Measurements from ENCODE around the gene TMEM107.

TMEM107 gene

DNA sequence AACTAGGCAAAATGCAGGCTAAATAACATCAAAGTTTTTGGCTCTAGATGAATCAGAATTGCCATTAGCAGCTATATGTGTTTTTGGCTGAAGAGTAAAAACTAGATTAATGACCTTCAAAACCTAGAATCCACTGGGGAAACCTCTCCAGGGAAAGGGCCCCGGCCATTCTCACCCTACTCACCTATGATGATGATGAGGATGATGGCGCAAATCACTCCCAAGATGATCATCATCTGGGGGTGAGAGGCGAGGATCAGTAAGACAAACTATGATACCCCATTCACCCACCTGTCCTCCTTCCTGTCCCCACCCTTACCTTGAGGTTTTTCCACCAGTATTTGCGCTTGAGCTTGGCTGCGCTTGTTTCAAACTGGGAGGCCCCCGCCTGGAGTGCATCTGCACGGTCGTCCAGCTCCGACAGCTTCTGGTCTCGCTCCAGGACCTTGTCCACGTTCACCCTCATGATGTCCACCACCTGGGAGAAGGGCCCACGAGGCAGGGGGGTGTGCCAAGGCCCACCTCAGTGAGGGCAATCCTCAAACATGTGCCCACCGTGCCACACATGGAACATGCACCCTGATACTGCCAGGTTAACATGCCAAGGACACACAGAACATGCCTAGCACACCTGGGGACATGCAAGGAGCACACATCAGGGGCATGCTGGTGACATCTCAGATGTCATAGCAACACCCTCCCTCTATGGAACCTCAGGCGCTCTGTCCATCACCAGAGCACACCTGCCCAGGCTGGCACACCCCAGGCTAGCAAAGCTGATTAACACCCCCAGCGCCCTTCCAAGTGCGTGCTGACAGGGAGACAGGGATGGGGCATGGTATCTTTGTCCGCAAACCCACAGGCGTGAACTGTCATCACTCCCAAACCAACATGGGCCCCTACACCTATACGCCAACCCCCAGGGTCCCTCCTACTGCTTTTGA lies 14.6 kb downstream of the TMEM107 start:
- DNase-seq: no peak

DNA sequence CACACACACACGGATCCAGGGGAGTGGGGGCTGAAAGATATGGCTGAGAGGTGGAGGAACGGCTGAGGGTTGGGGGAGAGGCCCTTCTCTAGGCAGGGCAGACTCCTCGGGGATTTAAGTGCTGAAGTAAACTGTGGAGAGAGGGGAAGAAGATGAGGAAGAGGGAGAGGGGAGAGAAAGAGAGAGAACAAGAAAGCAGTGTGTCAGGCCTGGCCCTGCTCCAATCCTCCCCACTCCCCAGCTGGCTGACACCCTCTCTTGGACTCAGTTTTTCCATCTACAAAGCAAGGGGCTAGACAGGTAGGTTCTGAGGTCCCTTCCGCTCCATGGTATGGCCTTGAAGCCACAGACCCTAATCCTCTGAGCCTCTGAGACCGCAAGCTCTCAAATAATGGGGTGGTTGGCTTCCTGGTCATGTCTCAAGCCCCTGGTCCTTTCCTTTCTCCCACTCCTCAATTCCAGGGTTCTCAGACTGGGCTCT lies 15.4 kb downstream of the TMEM107 start:
- DNase-seq: no peak

DNA sequence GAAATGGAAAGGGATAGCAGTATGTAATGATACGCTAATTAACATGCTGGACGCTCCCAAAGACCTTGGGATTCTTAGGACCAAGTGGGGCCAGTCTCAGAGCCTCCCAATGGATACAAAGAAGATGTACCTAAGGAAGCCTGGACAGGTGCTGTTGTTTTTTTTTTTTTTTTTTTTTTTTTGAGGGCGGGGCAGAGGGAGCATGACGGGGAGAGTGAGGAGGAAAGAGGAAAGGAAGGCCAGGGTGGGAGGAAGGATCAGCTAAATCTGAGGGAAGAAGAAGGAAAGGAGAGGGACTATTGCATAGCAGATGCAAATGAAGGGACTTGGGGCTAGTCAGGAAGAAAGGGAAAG lies 16.0 kb downstream of the TMEM107 start:
- no peak for DNase-seq

DNA sequence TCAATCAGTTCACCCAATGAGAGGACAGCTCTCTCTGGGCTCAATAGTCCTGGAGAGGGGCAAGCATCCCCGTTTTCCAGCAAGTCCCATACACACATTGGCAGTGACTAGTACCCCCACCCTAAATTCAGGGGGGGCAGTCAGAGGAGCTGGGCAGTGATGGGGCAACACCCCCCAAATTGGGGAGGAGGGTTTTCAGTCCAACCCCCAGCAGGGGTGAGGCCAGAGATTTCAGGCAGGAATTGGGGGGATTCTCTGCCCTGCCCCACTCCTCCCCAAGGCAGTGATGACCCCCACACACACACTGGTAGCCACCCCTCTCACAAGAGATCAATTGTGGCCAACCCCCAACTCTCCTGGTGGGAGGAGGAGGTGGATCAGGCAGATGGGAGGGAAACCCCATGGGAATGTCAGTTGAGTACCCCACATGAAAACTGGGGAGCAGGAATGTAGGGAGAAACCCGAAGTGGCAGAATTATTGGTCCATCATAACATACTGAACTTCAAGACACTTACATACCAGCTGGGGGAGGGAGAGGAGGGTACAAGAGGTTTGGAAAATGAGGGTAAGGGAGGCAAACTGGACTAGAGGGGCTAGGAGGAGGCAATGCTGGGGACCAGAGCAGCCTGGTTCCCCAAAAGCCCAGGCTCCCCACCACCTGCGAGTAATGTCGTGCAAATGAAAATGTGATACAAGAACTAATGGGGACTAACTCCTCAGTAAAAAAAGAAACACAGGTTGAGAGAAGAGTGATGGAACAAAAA lies 16.5 kb downstream of the TMEM107 start:
- no peak for DNase-seq

DNA sequence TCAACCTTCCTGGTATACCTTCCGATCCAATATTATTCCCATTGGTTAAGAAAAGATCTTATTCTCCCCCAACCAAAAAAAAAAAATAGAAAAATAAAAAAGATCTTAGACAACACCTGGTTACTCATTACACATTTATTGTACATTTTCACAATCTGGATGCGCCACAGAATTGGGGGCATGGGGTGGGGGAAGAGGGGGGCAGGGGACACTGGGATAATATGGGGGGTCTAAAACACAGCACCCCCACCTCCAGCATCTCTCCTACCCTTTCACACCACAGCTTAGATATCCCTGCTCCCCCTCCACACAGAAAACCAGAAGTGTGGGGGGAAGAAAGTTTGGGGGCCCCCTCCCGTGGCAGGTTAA lies 17.2 kb downstream of the TMEM107 start:
- DNase-seq: no peak

DNA sequence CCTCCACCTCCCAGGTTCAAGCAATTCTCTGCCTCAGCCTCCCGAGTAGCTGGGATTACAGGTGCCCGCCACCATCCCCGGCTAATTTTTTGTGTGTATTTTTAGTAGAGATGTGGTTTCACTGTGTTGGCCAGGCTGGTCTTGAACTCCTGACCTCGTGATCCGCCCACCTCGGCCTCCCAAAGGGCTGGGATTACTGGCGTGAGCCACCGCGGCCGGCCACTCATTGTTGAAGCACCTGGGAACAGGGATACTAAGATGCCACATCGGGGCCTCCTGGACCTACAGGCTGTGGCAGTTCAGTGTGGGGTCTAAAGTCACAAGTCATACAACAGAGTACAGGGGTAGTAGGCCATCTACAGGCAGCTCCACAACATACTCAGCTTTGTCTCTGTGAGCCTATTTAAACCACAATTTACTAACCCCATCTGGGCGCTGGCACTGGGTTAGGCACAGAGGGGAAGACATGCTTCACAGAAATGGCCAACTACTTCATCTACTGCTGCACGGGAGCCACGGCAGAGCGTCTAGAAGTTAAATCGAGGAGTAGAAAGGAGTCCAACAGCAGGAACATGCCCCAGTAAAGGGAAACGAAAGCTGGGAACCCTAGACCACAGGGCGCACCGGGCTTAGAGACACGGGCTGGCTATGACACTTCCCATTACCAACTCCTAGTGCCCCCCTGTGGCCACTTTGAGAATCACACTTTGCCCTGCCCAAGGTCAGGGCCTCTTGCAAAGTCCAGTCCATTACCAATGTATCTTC lies 17.7 kb downstream of the TMEM107 start:
- DNase-seq: no peak

DNA sequence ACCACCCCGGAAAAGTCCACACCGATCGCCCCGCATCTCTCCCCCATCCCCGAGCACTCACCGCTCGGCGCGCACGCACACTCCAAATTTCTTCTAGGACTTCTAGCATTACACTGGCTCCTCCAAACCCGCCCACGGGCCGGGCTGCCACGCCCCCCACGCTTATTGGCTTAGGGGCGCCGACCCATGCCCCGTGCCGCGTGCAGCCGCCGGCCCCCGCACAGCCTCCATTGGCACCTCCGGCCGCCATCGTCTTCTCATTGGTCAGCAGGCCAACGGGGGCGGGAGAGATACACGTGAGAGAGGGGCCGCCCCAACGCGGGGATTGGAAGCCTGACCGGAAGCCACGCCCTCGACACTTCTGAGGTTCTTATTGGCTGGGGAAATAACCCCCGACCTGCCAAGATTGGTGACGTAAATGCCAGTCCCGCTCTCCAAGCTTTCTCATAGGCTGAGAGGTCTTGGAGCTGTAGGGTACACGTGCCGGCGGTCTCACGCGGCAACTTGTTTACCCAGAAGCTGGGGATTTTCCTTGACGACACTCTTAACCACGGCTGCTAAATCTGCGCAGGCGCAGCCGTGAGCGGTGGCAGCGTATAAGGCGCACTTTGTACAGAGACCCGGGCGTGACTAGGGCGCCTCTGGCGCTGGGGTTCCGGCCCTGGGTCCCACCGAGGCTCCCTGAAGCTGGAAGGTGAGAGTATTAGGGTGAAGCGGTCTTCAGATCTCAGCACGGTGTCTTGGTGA lies 19.8 kb downstream of the TMEM107 start:
- DNase-seq: peak; percentile 75

DNA sequence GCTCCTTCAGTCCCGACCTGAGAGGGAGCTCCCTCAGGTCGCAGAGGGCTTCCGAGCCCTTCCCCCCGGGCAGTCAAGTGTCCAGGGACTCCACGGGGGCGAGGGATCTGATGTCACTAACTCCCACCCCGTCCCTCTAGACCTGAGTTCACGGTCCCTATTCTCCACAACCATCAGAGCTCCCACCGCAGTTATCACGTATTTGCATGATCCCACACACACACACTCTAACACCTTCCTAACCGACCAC lies 20.3 kb downstream of the TMEM107 start:
- no peak for DNase-seq

DNA sequence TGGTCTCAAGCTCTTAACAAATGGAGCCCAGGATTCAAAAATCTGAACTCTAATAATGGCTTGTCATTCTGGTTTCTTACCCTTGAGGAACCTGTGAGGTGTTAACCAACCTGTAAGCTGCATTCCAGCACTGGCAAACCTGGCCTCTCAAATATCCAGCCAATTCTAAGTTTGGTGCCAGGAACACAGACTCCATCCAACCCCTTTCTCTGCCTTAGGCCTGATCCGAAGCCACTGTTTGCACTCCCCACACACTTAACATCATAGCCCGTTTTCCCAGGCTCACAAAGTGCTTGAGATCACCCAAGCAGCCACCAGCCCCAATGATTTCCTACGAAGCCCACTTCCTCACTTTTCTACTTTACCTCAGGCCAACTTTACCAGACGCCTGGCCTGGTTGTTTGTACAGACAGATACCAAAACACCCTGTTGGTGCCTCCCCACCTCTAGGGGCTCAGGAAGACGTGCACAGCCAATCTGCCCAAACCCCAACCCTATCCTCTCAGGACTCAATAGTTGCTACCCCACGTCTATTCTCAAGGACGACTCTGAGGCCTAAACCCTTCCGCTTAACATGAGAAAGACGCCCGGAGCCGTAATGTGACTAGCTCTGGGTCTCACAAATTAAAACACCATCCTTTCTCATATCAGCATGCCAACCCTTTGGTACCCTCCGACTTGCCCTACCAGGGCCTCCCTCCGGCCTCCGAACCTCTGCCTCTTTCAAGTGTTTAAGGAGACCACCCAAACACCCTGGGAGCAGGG lies 20.8 kb downstream of the TMEM107 start:
- DNase-seq: no peak

DNA sequence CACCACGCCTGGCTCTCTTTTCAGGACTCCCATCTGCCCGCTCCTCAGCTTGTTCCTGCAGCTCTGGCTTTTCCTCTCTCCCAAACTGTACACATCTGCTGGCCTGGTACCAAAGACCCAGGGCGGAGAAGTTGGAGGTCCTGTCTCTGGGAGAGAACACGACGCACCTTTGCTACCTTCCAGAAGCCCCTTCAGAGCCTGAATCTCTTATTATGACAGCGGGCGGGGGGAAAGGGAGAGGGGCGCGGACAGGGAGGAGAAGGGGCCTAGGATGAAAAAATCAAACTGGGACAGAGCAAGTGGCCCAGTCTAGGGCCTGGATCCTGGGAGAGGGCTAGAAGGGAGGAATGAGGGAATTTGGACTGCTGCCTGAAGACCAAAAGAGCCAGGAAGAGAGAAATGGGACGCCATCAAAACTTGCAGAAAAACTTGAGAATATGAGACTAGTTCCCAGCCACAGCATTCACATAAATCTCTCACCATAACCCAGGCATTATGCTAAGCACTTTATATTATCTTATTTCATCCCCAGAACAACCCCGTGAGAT lies 21.5 kb downstream of the TMEM107 start:
- no peak for DNase-seq

DNA sequence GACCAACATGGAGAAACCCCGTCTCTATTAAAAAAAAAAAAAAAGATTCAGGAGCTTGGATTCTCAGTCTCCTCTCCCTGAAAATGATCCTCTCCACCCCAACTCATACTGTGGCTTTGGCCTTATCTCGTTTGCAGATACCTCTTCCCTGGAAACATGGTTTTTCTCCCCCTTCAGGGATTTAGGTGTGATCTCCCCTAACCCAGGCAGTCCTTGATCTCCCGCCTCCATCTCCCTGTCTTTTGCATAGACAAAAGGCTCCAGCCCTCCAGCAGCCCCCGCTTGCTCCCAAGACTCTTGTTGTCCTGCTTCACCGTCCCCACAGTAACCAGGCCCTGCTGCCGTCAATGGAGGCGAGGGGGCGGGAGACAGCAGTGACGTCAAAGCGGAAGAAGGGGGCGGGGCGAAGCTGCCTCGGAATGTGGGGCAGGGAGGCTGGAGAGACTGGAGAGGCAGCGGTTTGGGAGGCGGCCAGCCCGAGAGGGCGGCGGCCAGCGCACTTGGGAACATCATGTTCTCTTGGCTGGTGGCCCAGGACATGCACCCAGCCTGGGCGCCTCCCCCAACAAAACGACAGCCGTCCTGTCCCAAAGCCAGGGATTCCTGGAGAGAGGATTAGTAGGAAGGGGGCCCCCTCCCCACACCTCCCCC lies 22.1 kb downstream of the TMEM107 start:
- DNase-seq: peak; percentile 42

DNA sequence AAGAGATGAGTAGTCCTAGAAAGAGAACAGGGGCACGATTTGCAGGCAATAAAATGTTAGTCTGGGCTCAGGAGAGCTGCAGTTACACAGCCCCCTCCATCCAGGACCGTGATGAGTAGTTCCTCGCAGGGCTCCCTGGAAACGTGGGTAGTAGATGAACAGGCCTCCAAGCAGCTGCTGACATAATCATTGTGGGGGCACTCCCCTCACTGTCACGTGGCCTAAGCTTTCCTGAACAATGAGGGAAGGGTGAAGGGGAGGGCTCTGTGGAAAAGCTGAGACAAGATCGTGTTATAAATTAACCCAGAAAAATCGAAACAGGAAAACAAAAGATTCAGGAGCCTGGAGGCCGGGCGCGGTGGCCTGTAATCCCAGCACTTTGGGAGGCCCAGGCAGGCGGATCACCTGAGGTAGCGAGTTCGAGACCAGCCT lies 22.6 kb downstream of the TMEM107 start:
- no peak for DNase-seq

DNA sequence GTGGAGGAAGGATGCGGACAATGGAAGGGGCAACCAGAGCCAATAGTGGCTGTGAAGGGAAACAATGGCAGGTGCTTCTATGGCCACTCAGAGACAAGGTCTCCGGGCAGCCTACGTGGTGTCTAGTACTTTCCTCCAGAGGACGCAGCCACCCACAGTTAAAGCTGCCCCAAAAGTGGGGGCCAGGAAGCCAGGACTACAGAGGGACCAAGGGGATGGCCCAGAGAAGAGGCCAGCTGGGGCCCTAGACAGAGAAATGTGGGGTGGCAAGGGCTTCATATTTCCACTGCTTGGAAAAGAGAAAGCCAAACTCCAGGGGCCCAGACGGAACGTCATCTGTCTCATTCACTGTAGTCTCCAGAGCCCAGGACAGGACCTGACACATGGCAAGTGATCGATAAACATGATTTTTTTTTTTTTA lies 23.1 kb downstream of the TMEM107 start:
- DNase-seq: no peak

DNA sequence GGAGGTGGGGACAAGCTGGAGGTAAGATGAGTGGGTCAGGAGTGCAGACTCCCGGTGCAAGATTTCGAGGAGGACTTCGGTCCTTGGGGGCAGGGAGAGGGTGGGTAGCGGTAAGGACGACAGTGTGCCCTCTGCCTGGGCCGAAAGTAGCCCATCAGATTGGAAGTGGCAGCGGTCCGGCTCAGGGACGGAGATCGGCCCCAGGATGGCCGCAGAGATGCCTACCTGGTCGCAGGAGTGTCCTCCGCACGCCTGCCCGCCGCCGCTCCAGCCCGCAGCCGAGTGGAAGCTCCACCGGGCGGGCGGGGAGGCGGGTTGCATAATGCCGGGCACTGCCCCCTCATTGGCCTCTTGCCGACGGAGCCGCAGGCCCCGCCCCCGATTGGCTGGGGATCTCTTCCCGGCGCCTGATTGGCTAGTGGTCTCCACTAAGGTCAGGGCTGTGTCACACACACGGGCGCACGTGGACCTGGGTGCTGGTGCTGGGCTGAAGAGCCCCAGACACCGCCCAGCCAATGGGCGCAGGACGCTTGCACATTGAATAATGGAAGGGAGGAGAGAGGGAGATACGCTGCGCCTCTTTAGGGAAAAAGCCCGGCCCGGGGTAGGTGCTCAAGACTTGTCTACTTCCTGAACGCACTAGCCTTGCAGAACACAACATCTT lies 23.9 kb downstream of the TMEM107 start, which contains the start of gene PER1:
PER1 (minus strand) TSS at position 293 of the 664 bp plus-strand sequence. CDS start 1,698 bp downstream, outside the sequence.
- no peak for DNase-seq

DNA sequence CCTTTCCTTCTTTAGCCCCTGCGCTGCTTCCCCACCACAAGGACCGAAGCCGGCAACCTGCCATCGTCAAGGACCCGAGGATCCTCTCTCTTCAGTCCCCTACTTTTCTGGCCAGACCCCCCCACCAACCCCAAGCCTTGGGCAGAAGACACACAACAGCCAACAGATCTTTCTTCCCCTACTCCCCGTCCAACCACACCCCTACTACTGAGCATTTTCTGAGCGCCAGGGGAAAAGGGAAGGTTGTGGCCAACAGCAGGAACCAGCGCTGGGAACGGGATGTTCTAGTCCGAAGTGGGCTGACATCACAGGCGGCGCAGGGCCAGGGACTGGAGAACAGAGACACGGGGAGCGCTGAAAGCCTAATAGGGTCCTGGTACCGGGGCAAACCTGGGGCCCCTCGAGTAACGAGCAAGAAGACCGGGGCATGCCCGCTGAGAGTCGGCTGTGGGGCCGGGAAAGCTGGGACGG lies 24.5 kb downstream of the TMEM107 start:
- DNase-seq: no peak

DNA sequence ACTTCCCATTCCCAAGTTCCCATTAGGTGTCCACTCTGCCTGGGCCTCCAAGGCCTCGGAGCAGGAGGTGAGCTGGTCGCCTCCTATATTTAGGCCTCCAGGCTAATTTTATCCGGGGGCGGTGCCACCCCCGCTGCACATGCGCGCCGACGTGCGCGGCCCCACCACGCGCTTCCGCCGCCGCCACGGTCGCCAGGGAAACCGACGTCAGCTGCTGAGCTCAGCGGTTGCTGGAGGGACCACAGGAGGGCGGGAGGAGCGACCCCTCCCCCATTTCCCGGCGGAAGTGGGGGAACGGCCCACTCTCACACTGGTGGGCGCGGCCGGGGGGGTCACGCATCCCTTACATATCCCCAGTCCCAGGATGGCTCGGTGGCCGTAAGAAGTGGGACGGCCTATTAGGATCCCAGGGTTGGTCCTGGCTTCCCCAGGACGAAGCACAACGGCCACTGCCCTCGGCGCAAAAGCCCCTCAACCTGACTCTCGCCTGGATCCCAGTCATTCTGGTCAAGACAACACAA lies 25.0 kb downstream of the TMEM107 start:
- DNase-seq: no peak

DNA sequence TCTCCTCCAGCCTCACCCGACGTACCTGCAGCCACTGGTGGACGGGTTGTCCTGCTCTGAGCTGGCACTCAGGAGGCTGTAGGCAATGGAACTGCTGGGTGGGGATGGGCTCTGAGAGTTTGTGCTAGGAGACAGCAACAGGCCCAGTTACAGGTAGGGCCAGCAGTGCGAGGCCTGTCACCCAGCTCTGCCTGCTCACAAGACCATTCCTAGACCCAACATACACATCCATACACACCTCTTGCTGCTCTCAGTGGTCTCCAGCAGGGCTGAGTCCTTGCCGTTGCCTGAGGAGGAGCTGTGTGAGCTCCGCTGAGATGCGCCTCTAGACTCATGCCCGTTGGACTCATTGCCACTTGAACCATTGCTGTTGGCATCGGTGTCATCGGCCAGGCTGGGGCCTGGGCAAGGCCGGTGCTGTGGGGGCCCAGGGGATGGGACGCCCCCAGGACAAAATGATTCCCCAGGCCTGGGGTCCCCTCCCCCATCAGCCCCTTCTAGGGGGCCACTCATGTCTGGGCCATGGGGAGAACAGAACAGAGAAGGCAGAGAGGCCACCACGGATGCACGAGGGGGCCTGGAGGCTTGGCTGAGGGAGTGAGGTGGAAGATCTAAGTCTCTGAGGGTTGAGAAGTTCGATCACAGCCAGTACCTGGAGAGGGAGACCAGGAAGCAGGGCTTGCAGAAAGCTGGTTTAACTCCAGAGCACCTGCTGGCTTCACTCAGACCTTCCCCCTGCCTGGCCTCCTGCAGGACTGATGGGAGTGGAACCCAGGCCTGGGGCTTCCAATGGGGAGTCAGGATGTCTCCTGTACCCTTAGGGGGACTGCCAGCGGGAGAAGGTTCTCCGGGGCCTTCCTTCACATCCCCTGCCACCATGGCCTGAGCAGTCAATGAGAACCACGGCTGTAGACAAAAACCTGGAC lies 25.7 kb downstream of the TMEM107 start:
- no peak for DNase-seq

DNA sequence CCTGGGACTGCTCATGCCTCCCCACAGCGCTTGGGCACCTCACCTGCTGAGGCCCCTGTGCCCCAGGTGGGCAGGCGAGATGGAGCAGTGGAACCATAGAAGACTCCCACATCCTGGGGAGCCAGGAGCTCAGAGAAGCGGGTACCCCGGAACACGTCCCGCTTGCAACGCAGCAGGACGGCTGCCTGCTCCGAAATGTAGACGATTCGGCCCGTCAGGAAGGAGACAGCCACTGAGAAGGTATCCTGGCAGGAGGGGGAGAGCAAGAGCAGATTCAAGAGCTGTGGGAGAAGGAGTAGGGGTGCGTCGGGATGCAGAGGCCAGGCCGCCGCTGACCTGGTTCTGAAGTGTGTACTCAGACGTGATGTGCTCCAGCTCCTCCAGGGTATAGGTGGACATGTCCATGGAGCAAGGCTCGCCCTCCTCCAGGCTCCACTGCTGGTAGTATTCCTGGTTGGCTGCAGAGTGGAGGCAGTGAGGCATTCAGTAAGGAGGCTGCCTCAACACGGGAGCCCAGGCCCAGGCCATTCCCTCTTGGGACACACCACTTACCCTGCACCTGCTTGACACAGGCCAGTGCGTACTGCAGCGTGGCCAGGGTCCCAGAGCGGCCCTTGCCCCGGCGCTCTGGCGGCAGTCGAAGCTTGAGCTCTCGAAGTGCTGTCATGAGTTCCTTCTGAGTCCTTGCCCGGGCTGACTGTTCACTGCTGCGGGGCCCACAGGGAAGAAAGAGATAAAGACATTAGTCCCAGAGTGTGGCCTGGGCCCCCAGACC lies 26.6 kb downstream of the TMEM107 start:
- no peak for DNase-seq
